T1000 (cell line): ENCODE data around the gene AFF3.
"Not testable (repeated sequence)": the region's sequence is repeated elsewhere in the genome, so short reads cannot be mapped to it uniquely, and the experiment has no call there.

Source experiments
- DNase-seq: peaks from one replicate; lab custom pipeline; 2025; ENCODE audit warnings: mixed read lengths; lab: John Stamatoyannopoulos, UW

The AFF3 gene

GRCh38 chr2:99670768-99671734 lies 471.3 kb downstream of the AFF3 start:
- no peak for DNase-seq

GRCh38 chr2:99666256-99666655 lies 476.1 kb downstream of the AFF3 start:
- DNase-seq: no peak

- no peak for DNase-seq
Measured at GRCh38 chr2:99663641-99664040, 478.7 kb downstream of the AFF3 start.

GRCh38 chr2:99662761-99663341 lies 479.5 kb downstream of the AFF3 start:
- peak; percentile 28 for DNase-seq

GRCh38 chr2:99661761-99662160 lies 480.6 kb downstream of the AFF3 start:
- DNase-seq: not testable (repeated sequence)

- DNase-seq: no peak
Measured at GRCh38 chr2:99660616-99661406, 481.6 kb downstream of the AFF3 start.

GRCh38 chr2:99659874-99660273 lies 482.5 kb downstream of the AFF3 start:
- DNase-seq: no peak

- DNase-seq: no peak
Measured at GRCh38 chr2:99657691-99658258, 484.6 kb downstream of the AFF3 start.

GRCh38 chr2:99656994-99657393 lies 485.4 kb downstream of the AFF3 start:
- DNase-seq: no peak

- no peak for DNase-seq
Measured at GRCh38 chr2:99653433-99653832, 489.0 kb downstream of the AFF3 start.

GRCh38 chr2:99652862-99653261 lies 489.5 kb downstream of the AFF3 start:
- DNase-seq: no peak

GRCh38 chr2:99651930-99652670 lies 490.3 kb downstream of the AFF3 start:
- DNase-seq: no peak

- DNase-seq: no peak
Measured at GRCh38 chr2:99648906-99649789, 493.2 kb downstream of the AFF3 start.

GRCh38 chr2:99648178-99648844 lies 494.1 kb downstream of the AFF3 start:
- no peak for DNase-seq

- no peak for DNase-seq
Measured at GRCh38 chr2:99645960-99646359, 496.4 kb downstream of the AFF3 start.

GRCh38 chr2:99644419-99644787 lies 498.0 kb downstream of the AFF3 start:
- DNase-seq: no peak

GRCh38 chr2:99643787-99644418 lies 498.5 kb downstream of the AFF3 start:
- no peak for DNase-seq

- no peak for DNase-seq
Measured at GRCh38 chr2:99641999-99642398, 500.4 kb downstream of the AFF3 start.

GRCh38 chr2:99640635-99641151 lies 501.7 kb downstream of the AFF3 start:
- DNase-seq: no peak
